Thyroid gland (tissue), 4 donors: ENCODE results near the gene FIBP. TPM values are rescaled to one million over a fixed set of nuclear protein-coding genes. Genes with fewer than 3 reads are reported as not detected.

Experiments used
- DNase-seq, 2 donors: peaks; one replicate each; pipeline ENCODE4 v3.0.0-alpha.2; 2019
- H3K27ac ChIP-seq, 3 donors: fragments of 200-600 bp; sonication (generic); 1 replicate in 2 of 3; 2 replicates in 1 of 3; pipeline ENCODE4 v1.5.1; 2016 to 2019; ENCODE audit warnings: mild to moderate bottlenecking in 1 of 3, moderate library complexity in 1 of 3
- H3K27me3 ChIP-seq: fragments of 200-600 bp; sonication (generic); one replicate; pipeline ENCODE4 v1.5.1; 2019
- H3K36me3 ChIP-seq, 2 donors: fragments of 200-600 bp; sonication (generic); one replicate each; pipeline ENCODE4 v1.5.1; 2016 to 2019
- H3K4me1 ChIP-seq, 2 donors: fragments of 200-600 bp; sonication (generic); one replicate each; pipeline ENCODE4 v1.5.1; 2017 to 2019
- H3K4me3 ChIP-seq, 3 donors: fragments of 200-600 bp; sonication (generic); replicated peaks in 1 of 3; 1 replicate in 2 of 3; 2 replicates in 1 of 3; pipeline ENCODE4 v1.5.1; 2016; ENCODE audit warnings: mild to moderate bottlenecking in 1 of 3
- H3K9me3 ChIP-seq: fragments of 200-600 bp; sonication (generic); one replicate; pipeline ENCODE4 v1.5.1; 2017
- POLR2A ChIP-seq, 2 donors: fragments of 450-650 bp; IDR thresholded peaks; one replicate each; pipeline ENCODE4 v1.6.1; 2017; ENCODE audit warnings: antibody characterized with exemption in 2 of 2, mild to moderate bottlenecking in 2 of 2, moderate library complexity in 1 of 2
- WGBS, 2 donors: methylation state at CpG; one replicate each; pipeline ENCODE4 v1.1.5; 2017; 5-methylcytosine and 5-hydroxymethylcytosine counted together
- intact Hi-C: fragments of 100-400 bp; cut with DNase I; formaldehyde crosslinking; loops from one replicate; pipeline ENCODE4 v1.15.1; 2023
- total RNA-seq, 4 donors: library from RNA; depleted of rRNA; stranded (reverse); fragments of >200 nt; gene quantifications; one replicate each; pipeline ENCODE4 v1.2.3, GENCODE V29; 2016
- TF ChIP-seq, protein P1 (sequence below), 6 experiments: fragments of 200-600 bp in 3 of 6; fragments of 450-650 bp in 3 of 6; sonication (generic) in 3 of 6; IDR thresholded peaks; one replicate each; pipeline ENCODE4 v1.5.1; 2016 to 2019; ENCODE audit warnings: antibody characterized with exemption in 6 of 6, mild to moderate bottlenecking in 2 of 6, inconsistent platforms in 1 of 6, moderate library complexity in 1 of 6

Gene FIBP
- total RNA-seq, 4 donors from 2014 or later, result 65.9 to 128 (median 109) TPM

DNA sequence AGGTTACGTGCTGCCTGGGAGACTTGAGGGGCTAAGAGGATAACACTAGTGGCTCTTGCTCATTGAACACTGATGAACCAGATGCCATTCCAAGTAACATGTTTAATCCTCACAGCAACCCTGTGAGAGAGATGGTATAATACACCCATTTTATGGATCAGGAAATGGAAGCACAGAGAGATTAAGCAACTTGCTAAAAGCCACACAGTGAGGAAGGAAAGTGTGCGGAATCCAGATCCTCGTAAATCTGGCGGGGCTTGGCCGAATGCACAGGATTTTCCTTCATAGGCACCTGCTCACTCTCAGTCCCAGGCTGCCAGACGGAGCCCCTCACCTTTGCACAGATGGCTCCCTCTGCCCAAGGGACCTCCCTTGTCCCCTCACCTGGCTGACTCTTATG is 19.6 kb upstream of the FIBP start:
- intact Hi-C loops, result no loop called here
- H3K36me3 ChIP-seq, result no peaks in the 10 kb centered on the region
- no peak overlapping the region for H3K27ac ChIP-seq
- WGBS, 2 donors, result 86 to 93% methylated on average over 6 of the region's 6 CpGs
- DNase-seq, result no peak
- no peaks in the 10 kb centered on the region for H3K27me3 ChIP-seq
- TF ChIP-seq, protein P1, sequence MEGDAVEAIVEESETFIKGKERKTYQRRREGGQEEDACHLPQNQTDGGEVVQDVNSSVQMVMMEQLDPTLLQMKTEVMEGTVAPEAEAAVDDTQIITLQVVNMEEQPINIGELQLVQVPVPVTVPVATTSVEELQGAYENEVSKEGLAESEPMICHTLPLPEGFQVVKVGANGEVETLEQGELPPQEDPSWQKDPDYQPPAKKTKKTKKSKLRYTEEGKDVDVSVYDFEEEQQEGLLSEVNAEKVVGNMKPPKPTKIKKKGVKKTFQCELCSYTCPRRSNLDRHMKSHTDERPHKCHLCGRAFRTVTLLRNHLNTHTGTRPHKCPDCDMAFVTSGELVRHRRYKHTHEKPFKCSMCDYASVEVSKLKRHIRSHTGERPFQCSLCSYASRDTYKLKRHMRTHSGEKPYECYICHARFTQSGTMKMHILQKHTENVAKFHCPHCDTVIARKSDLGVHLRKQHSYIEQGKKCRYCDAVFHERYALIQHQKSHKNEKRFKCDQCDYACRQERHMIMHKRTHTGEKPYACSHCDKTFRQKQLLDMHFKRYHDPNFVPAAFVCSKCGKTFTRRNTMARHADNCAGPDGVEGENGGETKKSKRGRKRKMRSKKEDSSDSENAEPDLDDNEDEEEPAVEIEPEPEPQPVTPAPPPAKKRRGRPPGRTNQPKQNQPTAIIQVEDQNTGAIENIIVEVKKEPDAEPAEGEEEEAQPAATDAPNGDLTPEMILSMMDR (IDR thresholded peaks at IDR 0.05), result no peak
- no peak for TF ChIP-seq POLR2A (IDR thresholded peaks at IDR 0.05)
- peaks cover 0 to 11% of the 10 kb centered on the region in 2 donors for H3K4me1 ChIP-seq
- H3K9me3 ChIP-seq, result no peaks in the 10 kb centered on the region
- no peak overlapping the region for H3K4me3 ChIP-seq

DNA sequence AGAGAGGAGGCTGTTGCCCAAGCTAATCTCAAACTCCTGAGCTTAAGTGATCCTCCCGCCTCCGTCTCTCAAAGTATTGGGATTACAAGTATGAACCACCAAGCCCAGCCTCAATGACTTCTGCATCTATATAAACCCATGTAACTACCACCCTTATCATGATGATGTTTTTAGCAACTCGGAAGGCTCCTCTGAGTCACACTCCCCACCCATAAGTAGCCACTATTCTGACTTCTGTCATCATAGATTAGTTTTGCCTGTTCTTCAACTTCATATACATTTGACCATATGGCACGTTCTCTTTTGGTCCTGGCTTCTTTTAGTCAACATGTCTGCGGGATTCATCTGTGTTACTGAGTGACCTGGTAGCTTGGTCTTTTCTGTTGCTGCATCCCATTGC is 18.3 kb upstream of the FIBP start:
- intact Hi-C loops, result no loop called here
- no peak for TF ChIP-seq POLR2A (IDR thresholded peaks at IDR 0.05)
- TF ChIP-seq, protein P1 (IDR thresholded peaks at IDR 0.05), result no peak
- no peak for DNase-seq
- Histone ChIP-seq H3K27me3 (no peaks in the 10 kb centered on the region), H3K27ac (no peak overlapping the region), H3K36me3 (no peaks in the 10 kb centered on the region), H3K4me3 (no peak overlapping the region), H3K9me3 (no peaks in the 10 kb centered on the region), H3K4me1 (peaks cover 0 to 4% of the 10 kb centered on the region in 2 donors)
- 92% methylated on average over 5 of the region's 5 CpGs for WGBS, 2 donors

DNA sequence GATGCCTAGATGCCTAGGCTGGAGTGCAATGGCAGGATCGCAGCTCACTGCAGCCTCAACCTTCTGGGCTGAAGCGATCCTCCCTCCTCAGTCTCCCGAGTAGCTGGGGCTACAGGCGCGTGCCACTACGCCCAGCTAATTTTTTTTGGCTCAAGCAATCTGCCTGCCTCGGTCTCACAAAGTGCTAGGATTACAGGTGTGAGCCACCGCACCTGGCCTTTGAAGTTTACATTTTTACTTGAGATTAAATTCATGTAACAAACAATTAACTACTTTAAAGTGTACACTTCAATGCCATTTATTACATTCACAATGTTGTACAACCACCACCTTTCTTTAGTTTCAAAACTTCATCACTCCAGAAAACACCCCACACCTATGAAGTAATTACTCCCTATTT is 15.4 kb upstream of the FIBP start:
- Histone ChIP-seq H3K9me3 (no peaks in the 10 kb centered on the region), H3K36me3 (no peaks in the 10 kb centered on the region), H3K4me3 (no peak overlapping the region), H3K27ac (no peak overlapping the region), H3K4me1 (peaks cover 13 to 15% of the 10 kb centered on the region in 2 donors), H3K27me3 (peaks cover 9% of the 10 kb centered on the region)
- 83 to 84% methylated on average over 8 of the region's 8 CpGs for WGBS, 2 donors
- intact Hi-C loops, result no loop called here
- no peak for DNase-seq
- TF ChIP-seq, protein P1 (IDR thresholded peaks at IDR 0.05), result no peak
- no peak for TF ChIP-seq POLR2A (IDR thresholded peaks at IDR 0.05)

DNA sequence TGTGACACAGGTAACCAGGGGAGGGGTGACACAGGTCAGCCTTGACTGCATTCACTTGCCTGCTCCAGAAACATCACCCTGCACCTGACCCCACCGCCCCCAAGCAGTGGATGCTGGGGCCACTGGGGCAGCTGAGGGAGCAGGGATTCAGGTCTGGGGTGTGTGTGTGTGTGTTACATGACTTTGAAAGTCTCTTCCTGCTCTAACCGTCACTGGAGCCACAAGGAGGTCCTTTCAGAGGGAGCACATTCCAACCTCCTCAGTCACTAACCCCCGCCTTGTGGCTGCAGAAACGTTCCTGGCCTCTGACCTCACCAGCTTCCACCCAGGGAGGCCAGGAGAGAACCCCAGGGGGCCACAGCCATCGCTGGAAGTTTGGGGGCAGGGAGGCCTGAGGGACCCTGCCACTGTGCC is 14.8 kb upstream of the FIBP start:
- peaks cover 13 to 15% of the 10 kb centered on the region in 2 donors for H3K4me1 ChIP-seq
- no peak overlapping the region for H3K4me3 ChIP-seq
- no peak overlapping the region for H3K27ac ChIP-seq
- no peak for DNase-seq
- H3K36me3 ChIP-seq, result no peaks in the 10 kb centered on the region
- TF ChIP-seq, protein P1 (IDR thresholded peaks at IDR 0.05), result no peak
- TF ChIP-seq POLR2A (IDR thresholded peaks at IDR 0.05), result no peak
- peaks cover 9% of the 10 kb centered on the region for H3K27me3 ChIP-seq
- intact Hi-C loops, result no loop called here
- H3K9me3 ChIP-seq, result no peaks in the 10 kb centered on the region
- 14 to 50% methylated on average over 4 of the region's 5 CpGs for WGBS, 2 donors

DNA sequence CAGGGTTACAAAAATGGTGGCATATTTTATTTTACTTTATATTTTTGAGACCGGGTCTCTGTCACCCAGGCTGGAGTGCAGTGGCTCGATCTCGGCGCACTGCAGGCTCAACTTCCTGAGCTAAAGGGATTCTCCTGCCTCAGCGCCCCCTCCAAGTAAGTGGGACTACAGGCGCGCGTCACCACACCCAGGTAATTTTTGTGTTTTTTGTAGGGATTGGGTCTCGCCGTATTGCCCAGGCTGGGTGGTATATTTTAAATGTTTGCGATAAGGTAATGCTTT is 12.6 kb upstream of the FIBP start:
- TF ChIP-seq, protein P1 (IDR thresholded peaks at IDR 0.05), result no peak
- no peak for TF ChIP-seq POLR2A (IDR thresholded peaks at IDR 0.05)
- Histone ChIP-seq H3K9me3 (no peaks in the 10 kb centered on the region), H3K36me3 (no peaks in the 10 kb centered on the region), H3K4me3 (no peak overlapping the region), H3K27ac (no peak overlapping the region), H3K4me1 (peaks cover 13 to 15% of the 10 kb centered on the region in 2 donors), H3K27me3 (peaks cover 9% of the 10 kb centered on the region)
- WGBS, 2 donors, result 58 to 70% methylated on average over 11 of the region's 11 CpGs
- DNase-seq, result no peak
- intact Hi-C loops, result no loop called here
